ENCODE data around the gene SMG6.

The SMG6 gene

GRCh38 chr17:2343421-2343820 is 39.8 kb upstream of the SMG6 start:
- TF ChIP-seq CTCF (IDR thresholded peaks at IDR 0.05; ENCODE audit: low read depth, low read length): no peak
- no peak for DNase-seq
- Histone ChIP-seq H3K4me3 (ENCODE audit: low read depth, low read length) (no peak overlapping the region), H3K9me3 (ENCODE audit: severe bottlenecking) (no peaks in the 10 kb centered on the region), H3K27ac (no peak overlapping the region), H3K27me3 (ENCODE audit: insufficient read depth, low read depth, severe bottlenecking) (no peaks in the 10 kb centered on the region), H3K36me3 (peaks cover 18% of the 10 kb centered on the region)

DNA sequence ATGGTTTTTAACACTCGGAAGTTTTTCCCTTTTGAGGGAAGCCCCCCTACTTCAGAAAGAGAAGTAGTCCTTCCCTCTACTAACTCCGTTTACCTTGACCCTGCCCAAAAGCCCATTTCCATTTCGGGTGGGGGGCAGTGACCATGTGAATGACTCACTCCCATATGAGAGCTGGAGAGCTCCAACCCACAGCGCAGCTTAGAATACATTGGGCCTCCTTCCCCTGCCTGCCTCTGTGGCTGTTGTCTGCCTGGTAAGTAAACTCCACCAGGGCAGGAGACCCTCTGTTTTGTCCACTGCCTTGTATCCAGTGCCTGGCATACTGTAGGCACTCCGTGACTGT is 34.7 kb upstream of the SMG6 start:
- H3K4me3 ChIP-seq (ENCODE audit: low read depth, low read length): peak overlapping the region; percentile 76
- TF ChIP-seq CTCF (IDR thresholded peaks at IDR 0.05; ENCODE audit: low read depth, low read length): no peak
- H3K36me3 ChIP-seq: peaks cover 39% of the 10 kb centered on the region
- no peaks in the 10 kb centered on the region for H3K9me3 ChIP-seq (ENCODE audit: severe bottlenecking)
- H3K27me3 ChIP-seq (ENCODE audit: insufficient read depth, low read depth, severe bottlenecking): no peaks in the 10 kb centered on the region
- DNase-seq: no peak
- H3K27ac ChIP-seq: peak overlapping the region; percentile 78

- peaks cover 44% of the 10 kb centered on the region for H3K36me3 ChIP-seq
- TF ChIP-seq CTCF (IDR thresholded peaks at IDR 0.05; ENCODE audit: low read depth, low read length): no peak
- H3K4me3 ChIP-seq (ENCODE audit: low read depth, low read length): peak overlapping the region; percentile 76
- no peaks in the 10 kb centered on the region for H3K27me3 ChIP-seq (ENCODE audit: insufficient read depth, low read depth, severe bottlenecking)
- H3K27ac ChIP-seq: peak overlapping the region; percentile 78
- H3K9me3 ChIP-seq (ENCODE audit: severe bottlenecking): no peaks in the 10 kb centered on the region
- peak; percentile 63 for DNase-seq
Measured at GRCh38 chr17:2337544-2338314, 34.1 kb upstream of the SMG6 start.

GRCh38 chr17:2336852-2337543 is 33.4 kb upstream of the SMG6 start, which contains the start of gene SGSM2:
TSS of gene SGSM2 (plus strand) at chr17:2337501. CDS start at chr17:2337689, 188 bp downstream.
- DNase-seq: peak; percentile 77
- peak within 1 kb of the TSS; percentile 83 for H3K27ac ChIP-seq
- no peaks in the 10 kb centered on the region for H3K9me3 ChIP-seq (ENCODE audit: severe bottlenecking)
- peaks cover 51% of the 10 kb centered on the region for H3K36me3 ChIP-seq
- no peaks in the 10 kb centered on the region for H3K27me3 ChIP-seq (ENCODE audit: insufficient read depth, low read depth, severe bottlenecking)
- peak within 1 kb of the TSS; percentile 76 for H3K4me3 ChIP-seq (ENCODE audit: low read depth, low read length)
- no peak for TF ChIP-seq CTCF (IDR thresholded peaks at IDR 0.05; ENCODE audit: low read depth, low read length)

- peak within 1 kb of the TSS; percentile 76 for H3K4me3 ChIP-seq (ENCODE audit: low read depth, low read length)
- TF ChIP-seq CTCF (IDR thresholded peaks at IDR 0.05; ENCODE audit: low read depth, low read length): peak; percentile 52; the same call in 1 of the 2 replicates
- H3K27me3 ChIP-seq (ENCODE audit: insufficient read depth, low read depth, severe bottlenecking): no peaks in the 10 kb centered on the region
- H3K27ac ChIP-seq: peak within 1 kb of the TSS; percentile 83
- peak; percentile 93 for DNase-seq
- peaks cover 51% of the 10 kb centered on the region for H3K36me3 ChIP-seq
- no peaks in the 10 kb centered on the region for H3K9me3 ChIP-seq (ENCODE audit: severe bottlenecking)
Measured at GRCh38 chr17:2336215-2336851, 32.7 kb upstream of the SMG6 start, which contains the start of gene TSR1. TSS of gene TSR1 (minus strand) at chr17:2336457. CDS start at chr17:2336427, 30 bp downstream.
